Activated CD8-positive, alpha-beta memory T cell treated with anti-CD3 and anti-CD28 coated beads, Interleukin-2, amount 10 ng/mL, durations not matched to agents 7 days and 5 days (primary cell): ENCODE measurements around the gene SAPCD2. TPM values are rescaled to one million over a fixed set of nuclear protein-coding genes. Genes with fewer than 3 reads are reported as not detected.
"Not testable (repeated sequence)": the region's sequence is repeated elsewhere in the genome, so short reads cannot be mapped to it uniquely, and the experiment has no call there.

Experiments
- ATAC-seq: fragments of 150-1000 bp; cut with Tn5 transposase; one replicate; pipeline ENCODE4 v1.10.0; 2021; ENCODE audit warnings: moderate library complexity
- CTCF ChIA-PET: fragments of 350-600 bp; sonication (Branson Sonifier 250); formaldehyde crosslinking; loops from one replicate; lab custom pipeline; 2021; ENCODE audit warnings: antibody characterized with exemption; lab: Charles Lee
- DNase-seq: peaks from one replicate; pipeline ENCODE4 v3.0.0-alpha.2; 2020
- H3K27ac Mint-ChIP-seq: one replicate; pipeline ENCODE4 v1.8.0; 2021; ENCODE audit warnings: mild to moderate bottlenecking, mixed read lengths
- H3K27me3 Mint-ChIP-seq: one replicate; pipeline ENCODE4 v1.8.0; 2021; ENCODE audit warnings: mixed read lengths
- H3K36me3 Mint-ChIP-seq: one replicate; pipeline ENCODE4 v1.8.0; 2021; ENCODE audit warnings: mild to moderate bottlenecking, mixed read lengths
- H3K4me1 Mint-ChIP-seq: one replicate; pipeline ENCODE4 v1.8.0; 2021; ENCODE audit warnings: mixed read lengths
- H3K4me3 Mint-ChIP-seq: one replicate; pipeline ENCODE4 v1.8.0; 2021; ENCODE audit warnings: mild to moderate bottlenecking, moderate library complexity, mixed read lengths
- H3K9me3 Mint-ChIP-seq: one replicate; pipeline ENCODE4 v1.8.0; 2022; ENCODE audit warnings: low read depth, mixed read lengths
- total RNA-seq, 2 experiments: library from RNA; stranded (reverse); gene quantifications; one replicate each; pipeline ENCODE4 v1.2.3, GENCODE V29; 2021

SAPCD2 gene
- total RNA-seq, 2 experiments from 2014 or later, result 31.9 to 40.1 TPM

GRCh38 chr9:137063311-137064026 lies 6.9 kb downstream of the SAPCD2 start:
- CTCF ChIA-PET, result interaction anchor here (0.7 to 10.2 kb wide), 26 partner anchors 9 to 333 kb away, joined by 3 to 183 read pairs (median 4); partner anchors contain the start of genes ABCA2, FUT7, MAN1B1 and NPDC1
- Mint-ChIP-seq H3K36me3 (peaks cover 4% of the 10 kb centered on the region), H3K9me3 (no peaks in the 10 kb centered on the region), H3K4me3 (no peak overlapping the region), H3K27ac (no peak overlapping the region), H3K4me1 (peaks cover 11% of the 10 kb centered on the region), H3K27me3 (peaks cover 4% of the 10 kb centered on the region)
- no peak for ATAC-seq
- DNase-seq, result no peak

GRCh38 chr9:137062798-137063197 lies 7.6 kb downstream of the SAPCD2 start:
- H3K27ac Mint-ChIP-seq, H3K36me3 Mint-ChIP-seq, H3K27me3 Mint-ChIP-seq, DNase-seq, H3K4me3 Mint-ChIP-seq, H3K9me3 Mint-ChIP-seq, H3K4me1 Mint-ChIP-seq, ATAC-seq: not testable (repeated sequence)
- CTCF ChIA-PET, result interaction anchor here (1.5 to 9.5 kb wide), 5 partner anchors 10 to 71 kb away, joined by 5 to 98 read pairs (median 6); partner anchors contain the start of genes ABCA2, FUT7 and PAXX

- DNase-seq, result no peak
- no peak overlapping the region for H3K4me3 Mint-ChIP-seq
- CTCF ChIA-PET, result interaction anchor here (1.8 kb wide), 1 partner anchor 16 kb away, joined by 6 read pairs; no protein-coding TSS in a partner anchor
- ATAC-seq, result no peak
- peaks cover 6% of the 10 kb centered on the region for H3K27me3 Mint-ChIP-seq
- no peak overlapping the region for H3K27ac Mint-ChIP-seq
- no peaks in the 10 kb centered on the region for H3K9me3 Mint-ChIP-seq
- H3K4me1 Mint-ChIP-seq, result peaks cover 4% of the 10 kb centered on the region
- peaks cover 3% of the 10 kb centered on the region for H3K36me3 Mint-ChIP-seq
Observed at GRCh38 chr9:137062384-137062783, 8.0 kb downstream of the SAPCD2 start.

DNA sequence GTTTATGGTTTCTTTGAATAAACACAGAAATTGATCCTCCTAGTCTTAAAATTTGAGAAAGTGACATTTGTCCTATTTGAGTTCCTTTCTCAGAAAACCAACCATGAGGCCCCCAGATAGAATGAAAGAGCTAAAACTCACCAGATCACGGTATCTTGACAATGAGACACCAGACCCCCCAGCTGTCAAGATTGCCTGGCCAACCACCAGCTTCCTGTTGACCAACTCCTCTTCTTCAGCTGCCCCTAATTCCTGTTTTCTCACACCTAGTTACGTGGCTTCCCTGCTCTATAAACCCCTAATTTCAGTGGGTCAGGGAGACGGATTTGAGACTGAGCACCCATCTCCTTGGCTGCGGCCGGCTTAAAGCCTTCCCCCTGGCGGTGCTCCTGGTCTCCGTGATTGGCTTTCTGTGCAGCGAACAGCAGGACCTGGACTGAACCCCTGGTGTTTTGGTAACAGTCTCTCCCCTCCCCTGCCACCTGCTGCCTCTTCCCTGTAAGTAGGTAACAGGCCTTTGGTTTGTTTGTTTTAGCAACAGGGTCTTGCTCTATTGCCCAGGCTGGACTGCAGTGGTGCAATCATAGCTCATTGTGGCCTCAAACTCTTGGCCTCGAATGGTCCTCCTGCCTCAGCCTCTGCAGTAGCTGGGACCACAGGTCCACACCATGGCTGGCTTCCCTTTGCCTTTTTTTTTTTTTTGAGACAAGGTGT lies 11.7 kb downstream of the SAPCD2 start:
- DNase-seq, result no peak
- Mint-ChIP-seq H3K27me3 (peaks cover 9% of the 10 kb centered on the region), H3K27ac (no peak overlapping the region), H3K4me1 (peaks cover 2% of the 10 kb centered on the region), H3K36me3 (no peaks in the 10 kb centered on the region), H3K9me3 (no peaks in the 10 kb centered on the region), H3K4me3 (no peak overlapping the region)
- CTCF ChIA-PET, result interaction anchor here (1.1 to 6.2 kb wide), 6 partner anchors 7 to 111 kb away, joined by 3 to 47 read pairs (median 8); partner anchors contain the start of genes NPDC1 and SAPCD2
- ATAC-seq, result no peak

- no peak for DNase-seq
- Mint-ChIP-seq H3K4me1 (peaks cover 2% of the 10 kb centered on the region), H3K27ac (no peak overlapping the region), H3K4me3 (no peak overlapping the region), H3K36me3 (no peaks in the 10 kb centered on the region), H3K27me3 (peaks cover 15% of the 10 kb centered on the region), H3K9me3 (no peaks in the 10 kb centered on the region)
- ATAC-seq, result no peak
- CTCF ChIA-PET, result interaction anchor here (1.3 to 6.2 kb wide), 5 partner anchors 9 to 28 kb away, joined by 4 to 47 read pairs (median 9); partner anchors contain the start of genes NPDC1 and SAPCD2
Observed at GRCh38 chr9:137057545-137057944, 12.8 kb downstream of the SAPCD2 start.

DNA sequence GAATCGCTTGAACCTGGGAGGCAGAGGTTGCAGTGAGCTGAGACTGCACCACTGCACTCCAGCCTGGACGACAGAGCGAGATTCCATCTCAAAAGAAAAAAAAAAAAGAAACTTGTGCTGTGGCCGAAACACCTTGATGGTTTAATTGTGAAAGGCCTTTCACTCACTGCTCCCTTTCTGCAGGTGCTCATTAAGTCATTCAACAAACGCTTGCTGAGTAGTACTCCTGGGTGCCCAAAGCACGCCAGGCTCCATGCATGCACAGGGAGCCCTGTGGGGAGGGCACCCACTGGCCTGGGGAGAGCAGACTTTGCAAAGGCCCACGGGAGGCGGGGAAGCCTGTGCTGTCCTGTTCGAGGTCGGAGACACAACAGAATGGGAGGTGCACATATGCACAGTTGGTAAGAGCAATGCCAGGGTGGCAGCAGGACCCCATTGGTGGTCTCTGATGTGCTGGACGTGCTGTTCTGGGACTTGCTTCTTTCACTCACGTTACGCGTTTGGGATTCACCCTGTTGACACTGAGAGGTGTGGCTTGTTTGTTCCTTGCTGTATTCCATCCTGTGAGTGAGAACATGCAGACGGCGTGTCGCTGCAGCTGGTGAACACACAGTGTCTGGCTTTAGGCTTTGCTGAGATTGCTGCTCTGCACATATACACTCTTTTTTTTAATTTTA lies 13.5 kb downstream of the SAPCD2 start:
- no peak overlapping the region for H3K27ac Mint-ChIP-seq
- peaks cover 2% of the 10 kb centered on the region for H3K4me1 Mint-ChIP-seq
- CTCF ChIA-PET, result interaction anchor here (1.3 to 6.2 kb wide), 6 partner anchors 9 to 28 kb away, joined by 4 to 47 read pairs (median 10); partner anchors contain the start of genes NPDC1 and SAPCD2
- no peaks in the 10 kb centered on the region for H3K9me3 Mint-ChIP-seq
- no peaks in the 10 kb centered on the region for H3K36me3 Mint-ChIP-seq
- no peak for DNase-seq
- no peak overlapping the region for H3K4me3 Mint-ChIP-seq
- no peak for ATAC-seq
- H3K27me3 Mint-ChIP-seq, result peaks cover 22% of the 10 kb centered on the region

DNA sequence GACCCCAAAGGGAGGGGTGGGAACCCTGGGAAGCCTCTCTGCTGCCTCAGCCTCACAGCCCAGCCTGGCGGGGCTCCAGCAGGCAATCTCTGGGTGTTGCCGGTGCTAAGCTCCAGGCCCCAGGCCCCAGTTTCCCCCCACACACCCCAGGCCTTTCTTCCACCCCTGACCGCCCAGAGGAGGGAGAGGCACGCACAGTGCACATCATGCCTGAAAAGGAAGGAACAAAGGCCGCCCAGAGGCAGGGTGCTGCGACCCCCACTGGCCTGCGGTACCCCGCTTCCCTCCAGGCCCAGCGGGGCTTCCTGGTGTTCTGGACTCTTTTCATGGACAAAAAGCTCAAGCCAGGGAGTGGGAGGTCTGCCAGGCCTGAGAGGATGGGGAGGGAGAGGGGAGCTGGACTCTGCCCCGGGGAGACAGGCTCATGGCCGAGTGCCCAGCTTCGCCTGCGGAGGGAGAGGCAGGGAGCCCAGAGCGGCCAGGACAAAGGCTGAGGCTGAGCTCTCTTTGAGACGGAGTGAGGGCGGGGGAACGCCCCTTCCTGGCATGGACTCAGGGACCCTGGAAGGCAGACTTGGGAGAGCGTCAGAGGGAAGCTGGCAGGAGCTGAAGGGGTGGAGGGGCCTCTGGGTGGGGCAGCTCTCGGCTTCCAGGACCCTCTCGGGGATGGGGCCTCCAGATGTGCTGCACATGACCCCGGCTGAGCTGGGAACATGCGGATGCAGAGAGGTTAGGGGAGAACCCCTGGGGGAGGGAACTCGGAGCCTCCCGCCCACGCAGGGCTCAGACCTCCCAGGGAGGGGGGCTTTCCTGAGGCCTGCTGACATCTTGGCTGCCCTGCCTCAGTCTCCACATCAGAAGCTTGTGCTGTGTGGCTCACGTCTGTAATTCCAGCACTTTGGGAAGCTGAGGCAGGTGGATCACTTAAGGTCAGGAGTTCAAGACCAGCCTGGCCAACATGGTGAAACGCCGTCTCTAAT lies 14.7 kb downstream of the SAPCD2 start:
- H3K27me3 Mint-ChIP-seq, result peaks cover 23% of the 10 kb centered on the region
- H3K9me3 Mint-ChIP-seq, result no peaks in the 10 kb centered on the region
- no peak overlapping the region for H3K27ac Mint-ChIP-seq
- no peak for DNase-seq
- H3K36me3 Mint-ChIP-seq, result no peaks in the 10 kb centered on the region
- peaks cover 2% of the 10 kb centered on the region for H3K4me1 Mint-ChIP-seq
- H3K4me3 Mint-ChIP-seq, result no peak overlapping the region
- CTCF ChIA-PET, result interaction anchor here (1.5 to 6.2 kb wide), 4 partner anchors 9 to 27 kb away, joined by 8 to 47 read pairs (median 10); partner anchors contain the start of genes NPDC1 and SAPCD2
- no peak for ATAC-seq

DNA sequence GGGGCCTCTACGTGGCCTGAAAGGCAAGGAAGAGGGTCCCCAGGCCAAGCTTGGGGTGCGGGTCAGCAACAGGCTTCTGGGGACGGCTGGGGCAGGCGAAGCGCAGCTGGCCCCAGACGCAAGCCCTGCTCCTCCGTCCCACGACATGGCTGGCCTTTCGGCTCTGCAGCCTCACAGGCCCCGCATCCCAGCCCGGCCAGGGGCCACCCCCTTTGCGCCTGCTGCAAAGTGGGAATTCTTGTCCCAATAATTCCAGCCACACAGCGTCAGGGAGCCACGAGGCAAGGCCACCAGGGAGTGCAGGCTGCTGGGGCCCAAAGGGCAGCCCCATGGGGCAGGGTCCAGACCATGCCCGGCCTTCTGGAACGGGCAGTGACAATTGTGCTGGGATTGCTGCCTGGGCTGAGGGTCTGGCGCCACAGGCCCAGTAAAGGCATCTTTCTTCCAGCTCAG lies 15.4 kb downstream of the SAPCD2 start:
- CTCF ChIA-PET, result interaction anchor here (1.5 to 6.2 kb wide), 4 partner anchors 8 to 26 kb away, joined by 8 to 47 read pairs (median 10); partner anchors contain the start of genes NPDC1 and SAPCD2
- no peak overlapping the region for H3K4me3 Mint-ChIP-seq
- H3K4me1 Mint-ChIP-seq, result peaks cover 2% of the 10 kb centered on the region
- no peaks in the 10 kb centered on the region for H3K36me3 Mint-ChIP-seq
- ATAC-seq (no peak), DNase-seq (no peak)
- no peaks in the 10 kb centered on the region for H3K9me3 Mint-ChIP-seq
- H3K27ac Mint-ChIP-seq, result no peak overlapping the region
- H3K27me3 Mint-ChIP-seq, result peaks cover 28% of the 10 kb centered on the region

DNA sequence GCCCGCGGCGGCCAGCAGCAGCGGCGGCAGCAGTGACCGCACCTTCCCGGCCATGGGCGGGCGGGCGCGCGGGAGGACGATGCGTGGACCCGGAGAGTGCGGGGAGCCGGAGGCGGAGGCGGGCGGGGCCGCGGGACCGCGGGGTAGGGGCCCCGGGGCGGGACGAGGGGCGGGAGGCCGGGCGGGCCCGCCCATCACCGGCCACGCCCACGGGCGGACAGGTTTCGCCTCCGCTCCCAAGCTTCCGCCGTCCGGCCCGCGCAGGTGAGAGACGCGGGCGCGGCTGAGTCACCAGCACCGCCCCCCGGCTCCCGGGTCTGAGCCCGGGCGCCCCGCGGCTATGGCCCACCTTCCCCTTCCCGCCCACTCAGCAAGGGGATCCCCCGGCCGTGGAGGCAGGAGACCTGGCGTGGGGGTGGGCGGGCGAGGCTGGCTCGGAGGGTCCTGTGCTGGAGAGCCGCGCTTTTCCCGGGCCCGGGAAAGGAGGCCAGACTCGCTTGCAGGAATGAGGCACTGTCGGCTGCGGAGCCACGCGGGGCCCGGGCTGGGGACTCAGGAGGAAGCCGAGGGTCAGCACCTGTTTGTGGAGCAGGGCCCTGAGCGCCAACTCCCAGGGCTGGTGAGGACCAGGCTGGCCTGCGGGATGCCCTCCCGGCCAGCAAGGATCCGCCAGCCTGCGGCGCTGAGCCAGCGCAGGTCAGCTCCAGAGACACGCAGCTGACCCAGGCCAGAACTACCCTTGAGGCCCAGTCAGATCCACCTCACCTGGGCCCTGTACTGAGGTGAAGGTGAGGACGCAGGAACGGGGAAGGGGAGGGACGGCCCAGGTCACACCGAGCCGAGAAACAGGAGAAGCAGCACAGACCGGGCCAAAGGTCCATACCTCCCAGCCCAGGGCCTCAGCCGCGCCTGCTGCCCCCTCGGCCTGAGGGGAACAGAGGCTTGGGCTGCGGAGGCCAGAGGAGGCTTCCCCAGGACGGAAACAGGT lies 16.1 kb downstream of the SAPCD2 start, which contains the start of gene ENTPD2:
Gene ENTPD2 (minus strand): TSS at position 118 of the 988 bp plus-strand sequence. CDS start 64 bp downstream, at position 54.
- H3K4me1 Mint-ChIP-seq, result peaks cover 2% of the 10 kb centered on the region
- no peaks in the 10 kb centered on the region for H3K36me3 Mint-ChIP-seq
- peaks cover 35% of the 10 kb centered on the region for H3K27me3 Mint-ChIP-seq
- CTCF ChIA-PET, result interaction anchor here (2.3 to 2.5 kb wide), 2 partner anchors 13 to 19 kb away, joined by 10 to 13 read pairs; no protein-coding TSS in a partner anchor
- no peaks in the 10 kb centered on the region for H3K9me3 Mint-ChIP-seq
- ATAC-seq (peak; percentile 62), DNase-seq (no peak)
- H3K4me3 Mint-ChIP-seq, result no peak within 1 kb of the TSS
- H3K27ac Mint-ChIP-seq, result no peak within 1 kb of the TSS

- ATAC-seq (peak; percentile 3), DNase-seq (no peak)
- CTCF ChIA-PET, result interaction anchor here (0.9 to 2.3 kb wide), 8 partner anchors 10 to 326 kb away, joined by 3 to 13 read pairs (median 5); partner anchors contain the start of genes AJM1 and SAPCD2
- Mint-ChIP-seq H3K9me3 (no peaks in the 10 kb centered on the region), H3K4me1 (no peaks in the 10 kb centered on the region), H3K36me3 (no peaks in the 10 kb centered on the region), H3K27me3 (peaks cover 32% of the 10 kb centered on the region), H3K4me3 (no peak overlapping the region), H3K27ac (no peak overlapping the region)
Observed at GRCh38 chr9:137052998-137053943, 17.1 kb downstream of the SAPCD2 start.
